Ovary (tissue), 3 donors: ENCODE data around the gene C2orf80.
"Not testable (repeated sequence)": the region's sequence is repeated elsewhere in the genome, so short reads cannot be mapped to it uniquely, and the experiment has no call there.

Experiments used
- CTCF ChIP-seq, 3 donors: fragments of 450-650 bp in 2 of 3; fragments of 200-600 bp in 1 of 3; IDR thresholded peaks; one replicate each; pipeline versions ENCODE4 v1.5.1 to v1.8.0; 2016 to 2022; ENCODE audit warnings: antibody characterized with exemption in 3 of 3, mild to moderate bottlenecking in 1 of 3
- POLR2A ChIP-seq: fragments of 450-650 bp; IDR thresholded peaks from one replicate; pipeline ENCODE4 v1.6.1; 2017; ENCODE audit warnings: antibody characterized with exemption, mild to moderate bottlenecking, moderate library complexity
- donor health status: DM: no; HTN: no; CAD: no.

GRCh38 chr2:208138334-208138733, 51.5 kb downstream of the C2orf80 start:
- TF ChIP-seq CTCF (IDR thresholded peaks at IDR 0.05); POLR2A: not testable (repeated sequence)
